K562 (cell line): ENCODE measurements around the gene KRTAP22-2. TPM values are rescaled to one million over a fixed set of nuclear protein-coding genes. Genes with fewer than 3 reads are reported as not detected.

Source experiments
- ATAC-seq: fragments of 200-7000 bp; cut with Tn5 transposase; 3 replicates; pipeline ENCODE4 v1.9.1; 2020; ENCODE audit warnings: moderate library complexity
- Bru-seq: library from RNA; stranded (reverse); fragments of 400-500 nt; gene quantifications from one replicate; lab custom pipeline; 2021; lab: Mats Ljungman, UMichigan
- BruChase-seq, 2 experiments: library from RNA; stranded (reverse); fragments of 400-500 nt; gene quantifications; one replicate each; lab custom pipeline; 2021; lab: Mats Ljungman, UMichigan
- BruUV-seq: library from RNA; stranded (reverse); fragments of 400-500 nt; replicated peaks from 2 replicates; lab custom pipeline; 2021; lab: Mats Ljungman, UMichigan
- CTCF ChIA-PET: fragments of 300-600 bp; formaldehyde crosslinking; extraction: SDS; loops from one replicate; lab custom pipeline; 2021; ENCODE audit warnings: low intra/inter-chr PET ratio; lab: Yijun Ruan, JAX
- POLR2A ChIA-PET: fragments of 300-600, 350-650 bp; sonication (Branson Sonifier 250); formaldehyde crosslinking; extraction: SDS; loops from one replicate; lab custom pipeline; 2021; ENCODE audit warnings: antibody characterized with exemption, inconsistent platforms; lab: Yijun Ruan, JAX
- DNase-seq, 4 experiments: peaks; one replicate each; pipeline versions ENCODE4 v3.0.0 to v3.0.0-alpha.2; 2011 to 2018; ENCODE audit warnings: low spot score in 3 of 4, mixed read lengths in 3 of 4; ENCODE audit errors: extremely low read depth in 1 of 4
- FAIRE-seq: peaks from 2 replicates; lab custom pipeline; 2011; peaks lifted over from hg19 to GRCh38; lab: Jason Lieb, UNC
- H2AFZ ChIP-seq: 2 replicates; pipeline ENCODE4 v1.6.0; 2011; ENCODE audit warnings: low read depth, low read length, control low read depth, inconsistent platforms
- H3K27ac ChIP-seq: fragments of 200-600 bp; 3 replicates; pipeline ENCODE4 v1.8.0; 2011; ENCODE audit warnings: low read depth, mild to moderate bottlenecking, control low read depth, inconsistent platforms, low read length, moderate library complexity, mixed read lengths; ENCODE audit errors: extremely low read depth
- H3K27me3 ChIP-seq, 2 experiments: fragments of 300-600 bp in 1 of 2; 2 replicates in 1 of 2; 3 replicates in 1 of 2; pipeline versions ENCODE4 v1.6.0 to v1.8.0; 2011; ENCODE audit warnings: inconsistent platforms in 2 of 2, low read length in 2 of 2, mild to moderate bottlenecking in 1 of 2, mixed read lengths in 1 of 2, moderate library complexity in 1 of 2; ENCODE audit not compliant: control insufficient read depth in 2 of 2, insufficient read depth in 2 of 2
- H3K36me3 ChIP-seq: fragments of 300-600 bp; 3 replicates; pipeline ENCODE4 v1.8.0; 2011; ENCODE audit warnings: mild to moderate bottlenecking, low read length, inconsistent platforms; ENCODE audit not compliant: control insufficient read depth, insufficient read depth
- H3K4me1 ChIP-seq, 2 experiments: fragments of 200-600 bp in 1 of 2; replicated peaks in 1 of 2; 2 replicates in 1 of 2; 3 replicates in 1 of 2; pipeline versions ENCODE4 v1.5.1 to v1.8.0; 2011; ENCODE audit warnings: inconsistent platforms in 2 of 2, low read length in 2 of 2, mild to moderate bottlenecking in 1 of 2, mixed read lengths in 1 of 2, moderate library complexity in 1 of 2; ENCODE audit not compliant: control insufficient read depth in 2 of 2, insufficient read depth in 2 of 2
- H3K4me2 ChIP-seq: 2 replicates; pipeline ENCODE4 v1.6.1; 2011; ENCODE audit warnings: low read length, control low read depth, inconsistent platforms, mixed read lengths; ENCODE audit not compliant: insufficient read depth
- H3K4me3 ChIP-seq: fragments of 200-600 bp; sonication (generic), shearing (Covaris generic); 2 replicates; pipeline ENCODE4 v1.5.1; 2016; ENCODE audit warnings: control low read depth, inconsistent platforms
- H3K79me2 ChIP-seq: fragments of 200-600 bp; 3 replicates; pipeline ENCODE4 v1.8.0; 2011; ENCODE audit warnings: low read length, inconsistent platforms; ENCODE audit not compliant: control insufficient read depth, insufficient read depth
- H3K9ac ChIP-seq, 2 experiments: 2 replicates each; pipeline versions ENCODE4 v1.6.0 to v1.6.1; 2011; ENCODE audit warnings: low read depth in 2 of 2, low read length in 2 of 2, control low read depth in 1 of 2, inconsistent platforms in 1 of 2, mild to moderate bottlenecking in 1 of 2, mixed read lengths in 1 of 2; ENCODE audit not compliant: insufficient read depth in 1 of 2
- H3K9me1 ChIP-seq: one replicate; pipeline ENCODE4 v1.6.0; 2011; ENCODE audit warnings: inconsistent platforms, mild to moderate bottlenecking, low read length, moderate library complexity; ENCODE audit not compliant: control insufficient read depth, insufficient read depth
- H3K9me3 ChIP-seq: replicated peaks from 2 replicates; pipeline ENCODE4 v1.5.1; 2011; ENCODE audit warnings: low read depth, low read length, inconsistent platforms; ENCODE audit not compliant: control insufficient read depth, insufficient read depth
- H4K20me1 ChIP-seq: replicated peaks from 2 replicates; pipeline ENCODE4 v1.6.1; 2011; ENCODE audit warnings: low read length, inconsistent platforms, mixed read lengths; ENCODE audit not compliant: control insufficient read depth, insufficient read depth
- ARID3A ChIP-seq: IDR thresholded peaks from 2 replicates; pipeline ENCODE4 v1.6.1; 2012; ENCODE audit warnings: low read depth, low read length, improper control_type of control experiment, borderline replicate concordance
- MYC ChIP-seq, 2 experiments: fragments of 250-450 bp in 1 of 2; sonication (Bioruptor Pico) in 1 of 2; IDR thresholded peaks; 2 replicates each; pipeline versions ENCODE4 v1.5.1 to v1.6.1; 2012 to 2021; ENCODE audit warnings: low read depth in 2 of 2, borderline replicate concordance in 1 of 2, improper control_type of control experiment in 1 of 2, low read length in 1 of 2, mild to moderate bottlenecking in 1 of 2, moderate library complexity in 1 of 2
- in situ Hi-C: fragments of 300-500 bp; cut with MboI; formaldehyde crosslinking; loops from 4 replicates; pipeline ENCODE4 v1.15.0; 2018; ENCODE audit warnings: inconsistent platforms, mixed read lengths
- intact Hi-C: fragments of 100-400 bp; cut with micrococcal nuclease; formaldehyde crosslinking; loops from 2 replicates; pipeline ENCODE4 v1.14.2; 2022
- long read RNA-seq, 3 experiments: library from polyadenylated mRNA in 2 of 3; library from RNA in 1 of 3; unstranded in 2 of 3; stranded (forward) in 1 of 3; transcript quantifications; one replicate each; pipeline ENCODE4 v2.0.0, GENCODE V29; 2019 to 2022
- polyA minus RNA-seq, 3 experiments: library from RNA; depleted of rRNA, polyadenylated mRNA; stranded (reverse); fragments of >200 nt; gene quantifications; 2 replicates each; pipeline ENCODE4 v1.2.3, GENCODE V29; 2011
- polyA plus RNA-seq, 8 experiments: library from polyadenylated mRNA; depleted of rRNA in 4 of 8; stranded (reverse) in 5 of 8; unstranded in 3 of 8; fragments of >200 nt; fragmentation: Nextera tagmentation in 2 of 8; fragmentation: Illumina TruSeq in 1 of 8; extraction: Ambion mirVana in 2 of 8; extraction: Trizol in 1 of 8; gene quantifications; 2 replicates each; pipeline versions ENCODE4 v1.2.1 to v1.2.3, GENCODE V29; 2011 to 2014; ENCODE audit warnings: inconsistent platforms in 1 of 8, missing spikeins in 1 of 8
- total RNA-seq, 7 experiments: library from RNA; depleted of rRNA in 6 of 7; stranded (reverse); fragments of >200 nt in 6 of 7; fragmentation: Illumina TruSeq in 2 of 7; extraction: Trizol in 2 of 7; gene quantifications; 2 replicates each; pipeline versions ENCODE4 v1.2.1 to v1.2.3, GENCODE V29; 2011 to 2021; ENCODE audit warnings: low replicate concordance in 1 of 7
- TF ChIP-seq, protein P1 (sequence below): fragments of 200-800 bp; sonication (Bioruptor generic); IDR thresholded peaks from 2 replicates; pipeline ENCODE4 v1.6.1; 2017; ENCODE audit warnings: missing genetic modification characterization, missing compliant biosample characterization

KRTAP22-2 gene
- total RNA-seq (2011; cell fraction: chromatin; rRNA removed; ENCODE audit: low replicate concordance) = not detected in 2 replicates
- not detected in 2 replicates for total RNA-seq (2011; cell fraction: nucleolus; rRNA removed)
- total RNA-seq (2011; cell fraction: nucleoplasm; rRNA removed) = not detected in 2 replicates
- total RNA-seq (2014; rRNA removed) = not detected in 2 replicates
- total RNA-seq (2014; rRNA removed; fragmentation: Illumina TruSeq; extraction: Trizol) = not detected in 2 replicates
- total RNA-seq (2015; rRNA removed; fragmentation: Illumina TruSeq; extraction: Trizol) = not detected in 2 replicates
- total RNA-seq (2021) = not detected in 2 replicates
- polyA plus RNA-seq (2011; rRNA removed) = not detected in 2 replicates
- polyA plus RNA-seq (2011; cell fraction: cytosol; rRNA removed) = not detected in 2 replicates
- not detected in 2 replicates for polyA plus RNA-seq (2011; cell fraction: nucleus; rRNA removed)
- polyA plus RNA-seq (2012) = not detected in 2 replicates
- polyA plus RNA-seq (2014; fragmentation: Illumina TruSeq; extraction: Trizol) = not detected in 2 replicates
- polyA plus RNA-seq (2014; fragmentation: Nextera tagmentation; extraction: Ambion mirVana) = not detected
- not detected in 2 replicates for polyA plus RNA-seq (2014; rRNA removed)
- not detected in 2 replicates for polyA minus RNA-seq (2011; rRNA and poly(A)+ RNA removed)
- polyA minus RNA-seq (2011; cell fraction: cytosol; rRNA and poly(A)+ RNA removed) = not detected in 2 replicates
- polyA minus RNA-seq (2011; cell fraction: nucleus; rRNA and poly(A)+ RNA removed) = not detected in 2 replicates
- not detected for Bru-seq, nascent RNA
- BruChase-seq, experiment 1, labeled RNA remaining after a 2-hour chase = not detected
- BruChase-seq, experiment 2, labeled RNA remaining after a 6-hour chase = not detected
- long read RNA-seq, experiment 1 = 0 reads
- long read RNA-seq, experiment 2 = 0 reads
- long read RNA-seq, experiment 3 = 0 reads

DNA sequence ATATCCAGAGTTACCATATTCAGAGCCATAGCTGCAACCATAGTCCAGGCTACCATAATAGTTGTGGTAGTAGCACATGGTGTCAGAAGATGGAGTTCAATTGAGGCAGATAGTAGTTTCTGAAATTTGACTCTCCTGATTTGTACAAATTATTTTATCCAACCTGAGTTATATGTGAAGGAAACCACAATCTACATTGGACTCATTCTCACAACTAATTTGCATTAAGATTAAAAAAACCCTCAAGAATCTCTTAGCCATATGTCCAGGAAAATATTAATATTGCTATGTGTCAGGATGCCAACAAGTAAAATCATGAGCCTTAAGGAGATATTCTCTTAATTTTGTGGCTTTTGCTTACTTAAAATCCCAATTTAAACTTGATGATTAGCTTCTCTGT lies at the start of gene KRTAP22-2:
Gene KRTAP22-2, minus strand, starts transcription at position 101 of the 400 bp plus-strand sequence.
- in situ Hi-C loops (no loop called here), intact Hi-C loops (no loop called here)
- Histone ChIP-seq H2AFZ (no peak within 1 kb of the TSS), H3K9me1 (no peaks in the 10 kb centered on the region), H3K27me3 (no peaks in the 10 kb centered on the region), H3K79me2 (no peaks in the 10 kb centered on the region), H3K27ac (no peak within 1 kb of the TSS), H3K36me3 (no peaks in the 10 kb centered on the region), H3K4me3 (no peak within 1 kb of the TSS), H3K4me1 (no peaks in the 10 kb centered on the region), H4K20me1 (no peaks in the 10 kb centered on the region), H3K9me3 (no peaks in the 10 kb centered on the region; the same call in 1 of the 2 replicates), H3K4me2 (no peak within 1 kb of the TSS), H3K9ac (no peak within 1 kb of the TSS)
- DNase-seq (no peak), FAIRE-seq (no peak), ATAC-seq (no peak)
- no TSS peak for BruUV-seq
- no peak for TF ChIP-seq ARID3A
- TF ChIP-seq, protein P1, sequence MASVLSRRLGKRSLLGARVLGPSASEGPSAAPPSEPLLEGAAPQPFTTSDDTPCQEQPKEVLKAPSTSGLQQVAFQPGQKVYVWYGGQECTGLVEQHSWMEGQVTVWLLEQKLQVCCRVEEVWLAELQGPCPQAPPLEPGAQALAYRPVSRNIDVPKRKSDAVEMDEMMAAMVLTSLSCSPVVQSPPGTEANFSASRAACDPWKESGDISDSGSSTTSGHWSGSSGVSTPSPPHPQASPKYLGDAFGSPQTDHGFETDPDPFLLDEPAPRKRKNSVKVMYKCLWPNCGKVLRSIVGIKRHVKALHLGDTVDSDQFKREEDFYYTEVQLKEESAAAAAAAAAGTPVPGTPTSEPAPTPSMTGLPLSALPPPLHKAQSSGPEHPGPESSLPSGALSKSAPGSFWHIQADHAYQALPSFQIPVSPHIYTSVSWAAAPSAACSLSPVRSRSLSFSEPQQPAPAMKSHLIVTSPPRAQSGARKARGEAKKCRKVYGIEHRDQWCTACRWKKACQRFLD (CRISPR knock-in tag) = no peak
- TF ChIP-seq MYC (IDR thresholded peaks at IDR 0.05; ENCODE audit: low read depth, low read length) = no peak
- TF ChIP-seq MYC (CRISPR knock-in tag; IDR thresholded peaks at IDR 0.05; ENCODE audit: borderline replicate concordance, low read depth) = no peak
- CTCF ChIA-PET = no interaction called here
- POLR2A ChIA-PET = no interaction called here
